Breast epithelium (tissue), 4 donors: ENCODE results near the gene CDH5. TPM values are rescaled to one million over a fixed set of nuclear protein-coding genes. Genes with fewer than 3 reads are reported as not detected.
"Not testable (repeated sequence)": the region's sequence is repeated elsewhere in the genome, so short reads cannot be mapped to it uniquely, and the experiment has no call there.

ENCODE experiments used
- DNase-seq, 2 donors: peaks; one replicate each; pipeline ENCODE4 v3.0.0-alpha.2; 2019; ENCODE audit warnings: low spot score in 2 of 2
- H3K27ac ChIP-seq, 2 donors: fragments of 200-600 bp; sonication (generic) in 1 of 2; one replicate each; pipeline ENCODE4 v1.5.1; 2016 to 2019; ENCODE audit warnings: mild to moderate bottlenecking in 1 of 2
- H3K27me3 ChIP-seq, 2 donors: fragments of 200-600 bp; sonication (generic) in 1 of 2; one replicate each; pipeline versions ENCODE4 v1.5.1 to v1.6.0; 2017 to 2019; ENCODE audit warnings: control low read depth in 1 of 2, mild to moderate bottlenecking in 1 of 2
- H3K36me3 ChIP-seq: fragments of 200-600 bp; one replicate; pipeline ENCODE4 v1.5.1; 2019
- H3K4me1 ChIP-seq, 2 donors: fragments of 200-600 bp; sonication (generic); one replicate each; pipeline ENCODE4 v1.5.1; 2016 to 2019; ENCODE audit warnings: control low read depth in 1 of 2
- H3K4me3 ChIP-seq, 3 donors: fragments of 200-600 bp; sonication (generic); 1 replicate in 2 of 3; 2 replicates in 1 of 3; pipeline ENCODE4 v1.5.1; 2016 to 2019; ENCODE audit warnings: mild to moderate bottlenecking in 3 of 3, moderate library complexity in 2 of 3
- H3K9me3 ChIP-seq, 2 donors: fragments of 200-600 bp; sonication (generic) in 1 of 2; one replicate each; pipeline ENCODE4 v1.5.1; 2016 to 2019; ENCODE audit warnings: control low read depth in 1 of 2
- CTCF ChIP-seq, 3 donors: fragments of 450-650 bp; IDR thresholded peaks; one replicate each; pipeline ENCODE4 v1.5.1; 2016 to 2017; ENCODE audit warnings: antibody characterized with exemption in 3 of 3, mild to moderate bottlenecking in 3 of 3, moderate library complexity in 3 of 3
- POLR2A ChIP-seq: fragments of 450-650 bp; IDR thresholded peaks from one replicate; pipeline ENCODE4 v1.6.1; 2016; ENCODE audit warnings: antibody characterized with exemption, mild to moderate bottlenecking, moderate library complexity
- POLR2AphosphoS5 ChIP-seq, 3 donors: sonication (generic); formaldehyde crosslinking; IDR thresholded peaks; one replicate each; pipeline ENCODE4 v1.6.1; 2017; ENCODE audit warnings: antibody characterized with exemption in 3 of 3
- intact Hi-C: fragments of 100-400 bp; cut with DNase I; formaldehyde crosslinking; loops from one replicate; pipeline ENCODE4 v1.15.1; 2023; ENCODE audit warnings: low total_unique reads
- total RNA-seq, 3 donors: library from RNA; depleted of rRNA; stranded (reverse); fragments of >200 nt; gene quantifications; one replicate each; pipeline ENCODE4 v1.1.0, GENCODE V29; 2016

CDH5 gene
- total RNA-seq, 3 donors from 2014 or later: 19.2 to 52.8 (median 45.1) TPM

DNA sequence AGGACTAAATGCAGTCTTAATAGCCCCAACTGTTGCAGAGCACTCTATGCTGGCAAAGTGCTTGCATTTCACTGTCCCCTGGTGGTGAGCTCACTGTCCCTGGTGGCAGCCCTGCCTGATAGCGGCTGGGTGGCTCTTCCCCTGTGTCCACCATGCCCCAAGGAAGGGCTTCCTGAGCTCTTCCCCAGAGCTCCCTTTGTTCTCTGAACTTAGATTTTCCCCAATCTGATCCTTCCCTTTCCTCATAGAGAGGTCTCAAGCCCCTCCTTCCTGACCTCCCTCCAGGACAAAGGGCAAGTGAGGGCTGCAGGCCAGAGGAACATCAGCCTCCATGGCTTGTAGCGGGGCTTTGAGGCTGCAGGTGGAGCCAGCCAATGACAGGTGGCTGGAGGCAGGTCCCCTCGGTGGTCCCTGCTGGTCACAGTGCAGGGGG, 77.6 kb downstream of the CDH5 start:
- TF ChIP-seq CTCF (IDR thresholded peaks at IDR 0.05) (no peak), POLR2AphosphoS5 (IDR thresholded peaks at IDR 0.05) (no peak), POLR2A (no peak)
- Histone ChIP-seq H3K9me3 (no peaks in the 10 kb centered on the region), H3K27me3 (no peaks in the 10 kb centered on the region), H3K4me1 (no peaks in the 10 kb centered on the region), H3K4me3 (no peak overlapping the region), H3K27ac (no peak overlapping the region), H3K36me3 (no peaks in the 10 kb centered on the region)
- intact Hi-C loops: no loop called here
- no peak for DNase-seq

- Histone ChIP-seq H3K36me3 (no peaks in the 10 kb centered on the region), H3K27ac (no peak overlapping the region), H3K27me3 (no peaks in the 10 kb centered on the region), H3K9me3 (no peaks in the 10 kb centered on the region), H3K4me3 (no peak overlapping the region), H3K4me1 (no peaks in the 10 kb centered on the region)
- TF ChIP-seq CTCF (IDR thresholded peaks at IDR 0.05): no peak
- no peak for TF ChIP-seq POLR2A
- TF ChIP-seq POLR2AphosphoS5 (IDR thresholded peaks at IDR 0.05): no peak
- intact Hi-C loops: loop anchor here (5.0 kb wide), 1 partner anchor 179 kb away; no protein-coding TSS in a partner anchor
- DNase-seq: no peak
Observed at GRCh38 chr16:66446737-66447136, 80.2 kb downstream of the CDH5 start.

GRCh38 chr16:66447491-66447890, 81.0 kb downstream of the CDH5 start:
- Histone ChIP-seq H3K4me1 (no peaks in the 10 kb centered on the region), H3K27me3 (no peaks in the 10 kb centered on the region), H3K9me3 (no peaks in the 10 kb centered on the region), H3K27ac (no peak overlapping the region), H3K36me3 (no peaks in the 10 kb centered on the region), H3K4me3 (no peak overlapping the region)
- intact Hi-C loops: loop anchor here (5.0 kb wide), 1 partner anchor 180 kb away; no protein-coding TSS in a partner anchor
- DNase-seq: no peak
- no peak for TF ChIP-seq POLR2AphosphoS5 (IDR thresholded peaks at IDR 0.05)
- no peak for TF ChIP-seq POLR2A
- no peak for TF ChIP-seq CTCF (IDR thresholded peaks at IDR 0.05)

DNA sequence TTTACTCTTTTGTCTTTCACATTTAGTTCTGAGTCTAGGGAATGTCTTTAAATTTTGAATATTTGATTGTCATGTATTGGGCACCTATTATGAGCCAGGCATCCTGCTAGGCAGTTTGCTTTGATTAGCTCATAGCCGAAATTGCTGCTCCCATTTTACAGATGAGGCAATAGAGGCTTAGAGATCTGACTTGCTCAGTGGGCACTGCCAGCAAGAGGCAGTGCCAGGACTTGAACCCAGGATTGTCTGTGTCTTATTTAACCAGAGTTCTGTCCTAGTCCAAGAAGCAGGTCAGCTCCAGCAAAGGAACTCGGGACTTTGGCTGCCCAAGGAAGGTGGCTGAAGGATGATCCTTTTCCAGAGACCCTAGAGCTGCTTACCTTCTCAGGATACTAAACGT, 85.1 kb downstream of the CDH5 start:
- H3K27ac ChIP-seq: no peak overlapping the region
- no peak for DNase-seq

GRCh38 chr16:66453230-66453629, 86.7 kb downstream of the CDH5 start:
- H3K4me3 ChIP-seq, intact Hi-C loops, DNase-seq: not testable (repeated sequence)

More for the DNA sequence above, 85.1 kb downstream of the CDH5 start:
- Histone ChIP-seq H3K36me3 (no peaks in the 10 kb centered on the region), H3K27me3 (no peaks in the 10 kb centered on the region), H3K4me1 (no peaks in the 10 kb centered on the region), H3K4me3 (no peak overlapping the region), H3K9me3 (no peaks in the 10 kb centered on the region)
- TF ChIP-seq CTCF (IDR thresholded peaks at IDR 0.05) (no peak), POLR2AphosphoS5 (IDR thresholded peaks at IDR 0.05) (no peak), POLR2A (no peak)
- intact Hi-C loops: no loop called here

More at GRCh38 chr16:66453230-66453629, 86.7 kb downstream of the CDH5 start:
- H3K36me3 ChIP-seq, H3K27ac ChIP-seq, H3K27me3 ChIP-seq, H3K4me1 ChIP-seq, H3K9me3 ChIP-seq: not testable (repeated sequence)

Other genes with a start within 250 kb of the CDH5 start
- 1 to 10 TPM in 1 of 3 donors, under 1 TPM in 1, not detected in 1; 0.16 to 3.5 TPM for gene BEAN1, start 60.6 kb downstream of the CDH5 start, total RNA-seq
- gene TK2, start 183.4 kb downstream of the CDH5 start, total RNA-seq: 10 to 100 TPM; 33.1 to 98.4 (median 40.4) TPM
- gene CKLF, start 185.9 kb downstream of the CDH5 start, total RNA-seq: 10 to 100 TPM; 36.6 to 62.6 (median 44.9) TPM
- gene CMTM1, start 199.7 kb downstream of the CDH5 start, total RNA-seq: 1 to 10 TPM; 1.6 to 2.9 (median 1.9) TPM
- not detected for gene CMTM2, start 212.8 kb downstream of the CDH5 start, total RNA-seq
- 10 to 100 TPM; 19.5 to 54.9 (median 25.2) TPM for gene CMTM3, start 238.0 kb downstream of the CDH5 start, total RNA-seq